ENCODE data around the gene KIF1A. TPM values are rescaled to one million over a fixed set of nuclear protein-coding genes. Genes with fewer than 3 reads are reported as not detected.
A peak's percentile ranks its signal among the peaks of the same experiment; 100 is the strongest.

Gene KIF1A
- total and polyA plus RNA-seq, 2 of the 13 experiments (the other 11 are each of a cell fraction or from before 2014, with no cell fraction given), result 0.01 TPM; not detected in 1

GRCh38 chr2:240868286-240869108 lies 48.5 kb upstream of the KIF1A start, which contains the start of gene AGXT (continued):
- TF ChIP-seq CTCF (CRISPR knock-in tag; IDR thresholded peaks at IDR 0.05), result peak; percentile 47; the same call in 1 of the 2 replicates
- TF ChIP-seq YEATS4 (CRISPR knock-in tag; IDR thresholded peaks at IDR 0.05; ENCODE audit: borderline replicate concordance), result peak; percentile 72; the same call in 1 of the 2 replicates
- TF ChIP-seq KAT8 (CRISPR knock-in tag; IDR thresholded peaks at IDR 0.05), result peak; percentile 77
- peak; percentile 81 for TF ChIP-seq ASH2L (IDR thresholded peaks at IDR 0.05; ENCODE audit: insufficient read length, low read depth, low read length)
- TF ChIP-seq ZNF83 (CRISPR knock-in tag; IDR thresholded peaks at IDR 0.05; ENCODE audit: borderline replicate concordance), result peak; percentile 38; the same call in 1 of the 2 replicates
- TF ChIP-seq PRDM10 (CRISPR knock-in tag; IDR thresholded peaks at IDR 0.05; ENCODE audit: low read depth), result peak; percentile 64; the same call in 1 of the 2 replicates
- TF ChIP-seq DNMT3B (CRISPR knock-in tag; conservative IDR thresholded peaks at IDR 0.05), result no peak
- no peak for TF ChIP-seq ZKSCAN8 (CRISPR knock-in tag; IDR thresholded peaks at IDR 0.05; ENCODE audit: borderline replicate concordance)
- TF ChIP-seq HNRNPL (IDR thresholded peaks at IDR 0.05; ENCODE audit: low read depth, low read length), result peak; percentile 65; the same call in 1 of the 2 replicates
- TF ChIP-seq FOSL1 (CRISPR knock-in tag; IDR thresholded peaks at IDR 0.05; ENCODE audit: borderline replicate concordance), result no peak
- TF ChIP-seq ZFP41 (CRISPR knock-in tag; IDR thresholded peaks at IDR 0.05; ENCODE audit: borderline replicate concordance), result peak; percentile 37; the same call in 1 of the 2 replicates
- no peak for TF ChIP-seq IRF1 (CRISPR knock-in tag; IDR thresholded peaks at IDR 0.05; ENCODE audit: low read depth)
- TF ChIP-seq ZZZ3 (CRISPR knock-in tag; IDR thresholded peaks at IDR 0.05; ENCODE audit: borderline replicate concordance), result no peak; the same call in 1 of the 2 replicates
- peak; percentile 77; the same call in 1 of the 2 replicates for TF ChIP-seq ZMYM2 (CRISPR knock-in tag; IDR thresholded peaks at IDR 0.05)
- no peak for TF ChIP-seq SNRNP70 (IDR thresholded peaks at IDR 0.05; ENCODE audit: low read depth, low read length)
- TF ChIP-seq UBTF (CRISPR knock-in tag; IDR thresholded peaks at IDR 0.05), result peak; percentile 74
- no peak; the same call in 1 of the 2 replicates for TF ChIP-seq ZNF136 (CRISPR knock-in tag; IDR thresholded peaks at IDR 0.05; ENCODE audit: low read depth)
- TF ChIP-seq PREB (CRISPR knock-in tag; IDR thresholded peaks at IDR 0.05), result no peak
